ENCODE data around the gene PLXNB3. TPM values are rescaled to one million over a fixed set of nuclear protein-coding genes. Genes with fewer than 3 reads are reported as not detected.

Gene PLXNB3
- polyA plus RNA-seq, 1 donor from 2014 or later = 0.48 TPM

DNA sequence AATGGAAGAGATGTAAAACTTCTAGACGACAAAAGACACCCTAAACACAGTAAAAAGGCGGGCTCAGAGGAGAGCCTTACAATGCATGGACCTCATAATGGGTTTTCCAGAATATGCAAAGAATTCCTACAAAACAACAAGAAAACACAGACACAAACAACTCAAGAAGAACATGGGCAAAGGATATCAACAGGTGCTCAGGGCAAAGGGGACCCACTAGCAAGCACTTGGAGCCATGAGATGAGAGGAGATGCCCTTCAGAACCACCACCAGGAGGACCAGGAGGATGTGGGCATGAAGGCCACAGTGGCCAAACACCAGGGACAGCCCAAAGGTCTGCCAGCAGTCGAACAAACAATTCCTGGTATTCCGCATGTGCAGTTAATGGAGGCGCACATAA lies 49.1 kb downstream of the PLXNB3 start:
- Histone ChIP-seq H3K27ac (ENCODE audit: low read length) (peak overlapping the region; percentile 96), H3F3A (ENCODE audit: insufficient read depth, low read length, poor library complexity, severe bottlenecking) (no peaks in the 10 kb centered on the region), H3K27me3 (ENCODE audit: insufficient read depth, low read depth, low read length) (no peaks in the 10 kb centered on the region), H3K9ac (ENCODE audit: low read length) (peak overlapping the region; percentile 75), H3K4me2 (ENCODE audit: low read length) (no peak overlapping the region), H2AFZ (ENCODE audit: low read depth, low read length) (no peak overlapping the region), H3K79me2 (replicated peaks; ENCODE audit: insufficient read depth, low read length) (peaks cover 55% of the 10 kb centered on the region), H3K9me2 (ENCODE audit: insufficient read depth, low read length) (no peaks in the 10 kb centered on the region), H4K20me1 (ENCODE audit: insufficient read depth) (no peaks in the 10 kb centered on the region), H3K36me3 (ENCODE audit: insufficient read depth, low read length) (no peaks in the 10 kb centered on the region), H3K9me3 (ENCODE audit: low read length) (no peaks in the 10 kb centered on the region), H3K4me3 (ENCODE audit: low read length) (peak overlapping the region; percentile 59)
- TF ChIP-seq, protein P1, sequence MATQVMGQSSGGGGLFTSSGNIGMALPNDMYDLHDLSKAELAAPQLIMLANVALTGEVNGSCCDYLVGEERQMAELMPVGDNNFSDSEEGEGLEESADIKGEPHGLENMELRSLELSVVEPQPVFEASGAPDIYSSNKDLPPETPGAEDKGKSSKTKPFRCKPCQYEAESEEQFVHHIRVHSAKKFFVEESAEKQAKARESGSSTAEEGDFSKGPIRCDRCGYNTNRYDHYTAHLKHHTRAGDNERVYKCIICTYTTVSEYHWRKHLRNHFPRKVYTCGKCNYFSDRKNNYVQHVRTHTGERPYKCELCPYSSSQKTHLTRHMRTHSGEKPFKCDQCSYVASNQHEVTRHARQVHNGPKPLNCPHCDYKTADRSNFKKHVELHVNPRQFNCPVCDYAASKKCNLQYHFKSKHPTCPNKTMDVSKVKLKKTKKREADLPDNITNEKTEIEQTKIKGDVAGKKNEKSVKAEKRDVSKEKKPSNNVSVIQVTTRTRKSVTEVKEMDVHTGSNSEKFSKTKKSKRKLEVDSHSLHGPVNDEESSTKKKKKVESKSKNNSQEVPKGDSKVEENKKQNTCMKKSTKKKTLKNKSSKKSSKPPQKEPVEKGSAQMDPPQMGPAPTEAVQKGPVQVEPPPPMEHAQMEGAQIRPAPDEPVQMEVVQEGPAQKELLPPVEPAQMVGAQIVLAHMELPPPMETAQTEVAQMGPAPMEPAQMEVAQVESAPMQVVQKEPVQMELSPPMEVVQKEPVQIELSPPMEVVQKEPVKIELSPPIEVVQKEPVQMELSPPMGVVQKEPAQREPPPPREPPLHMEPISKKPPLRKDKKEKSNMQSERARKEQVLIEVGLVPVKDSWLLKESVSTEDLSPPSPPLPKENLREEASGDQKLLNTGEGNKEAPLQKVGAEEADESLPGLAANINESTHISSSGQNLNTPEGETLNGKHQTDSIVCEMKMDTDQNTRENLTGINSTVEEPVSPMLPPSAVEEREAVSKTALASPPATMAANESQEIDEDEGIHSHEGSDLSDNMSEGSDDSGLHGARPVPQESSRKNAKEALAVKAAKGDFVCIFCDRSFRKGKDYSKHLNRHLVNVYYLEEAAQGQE (IDR thresholded peaks at IDR 0.05; ENCODE audit: borderline replicate concordance) = no peak
- no peak for TF ChIP-seq TAF1 (IDR thresholded peaks at IDR 0.05; ENCODE audit: low read depth)
- TF ChIP-seq SMC3 (conservative IDR thresholded peaks at IDR 0.05; ENCODE audit: poor library complexity) = no peak
- TF ChIP-seq EZH2 (IDR thresholded peaks at IDR 0.05; ENCODE audit: borderline replicate concordance, insufficient read depth, low read length, poor library complexity, severe bottlenecking) = no peak
- TF ChIP-seq MXI1 (conservative IDR thresholded peaks at IDR 0.05; ENCODE audit: poor library complexity, severe bottlenecking) = no peak
- no peak for TF ChIP-seq RAD21 (conservative IDR thresholded peaks at IDR 0.05)
- TF ChIP-seq EP300 (conservative IDR thresholded peaks at IDR 0.05; ENCODE audit: poor library complexity, severe bottlenecking) = no peak
- no peak for TF ChIP-seq POLR2AphosphoS5 (IDR thresholded peaks at IDR 0.05)
- TF ChIP-seq, protein P2, sequence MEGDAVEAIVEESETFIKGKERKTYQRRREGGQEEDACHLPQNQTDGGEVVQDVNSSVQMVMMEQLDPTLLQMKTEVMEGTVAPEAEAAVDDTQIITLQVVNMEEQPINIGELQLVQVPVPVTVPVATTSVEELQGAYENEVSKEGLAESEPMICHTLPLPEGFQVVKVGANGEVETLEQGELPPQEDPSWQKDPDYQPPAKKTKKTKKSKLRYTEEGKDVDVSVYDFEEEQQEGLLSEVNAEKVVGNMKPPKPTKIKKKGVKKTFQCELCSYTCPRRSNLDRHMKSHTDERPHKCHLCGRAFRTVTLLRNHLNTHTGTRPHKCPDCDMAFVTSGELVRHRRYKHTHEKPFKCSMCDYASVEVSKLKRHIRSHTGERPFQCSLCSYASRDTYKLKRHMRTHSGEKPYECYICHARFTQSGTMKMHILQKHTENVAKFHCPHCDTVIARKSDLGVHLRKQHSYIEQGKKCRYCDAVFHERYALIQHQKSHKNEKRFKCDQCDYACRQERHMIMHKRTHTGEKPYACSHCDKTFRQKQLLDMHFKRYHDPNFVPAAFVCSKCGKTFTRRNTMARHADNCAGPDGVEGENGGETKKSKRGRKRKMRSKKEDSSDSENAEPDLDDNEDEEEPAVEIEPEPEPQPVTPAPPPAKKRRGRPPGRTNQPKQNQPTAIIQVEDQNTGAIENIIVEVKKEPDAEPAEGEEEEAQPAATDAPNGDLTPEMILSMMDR (IDR thresholded peaks at IDR 0.05; ENCODE audit: poor library complexity, severe bottlenecking) = no peak

GRCh38 chrX:153814591-153815315 lies 50.7 kb downstream of the PLXNB3 start:
- Histone ChIP-seq H3K36me3 (ENCODE audit: insufficient read depth, low read length) (no peaks in the 10 kb centered on the region), H3K27me3 (ENCODE audit: insufficient read depth, low read depth, low read length) (no peaks in the 10 kb centered on the region), H3K9me2 (ENCODE audit: insufficient read depth, low read length) (no peaks in the 10 kb centered on the region), H3K9me3 (ENCODE audit: low read length) (no peaks in the 10 kb centered on the region), H4K20me1 (ENCODE audit: insufficient read depth) (no peaks in the 10 kb centered on the region), H3K79me2 (replicated peaks; ENCODE audit: insufficient read depth, low read length) (peaks cover 62% of the 10 kb centered on the region), H2AFZ (ENCODE audit: low read depth, low read length) (no peak overlapping the region), H3K4me3 (ENCODE audit: low read length) (no peak overlapping the region), H3K9ac (ENCODE audit: low read length) (no peak overlapping the region), H3F3A (ENCODE audit: insufficient read depth, low read length, poor library complexity, severe bottlenecking) (no peaks in the 10 kb centered on the region), H3K27ac (ENCODE audit: low read length) (peak overlapping the region; percentile 16), H3K4me2 (ENCODE audit: low read length) (no peak overlapping the region)
- TF ChIP-seq, protein P1 (IDR thresholded peaks at IDR 0.05; ENCODE audit: borderline replicate concordance) = no peak
- TF ChIP-seq SMC3 (conservative IDR thresholded peaks at IDR 0.05; ENCODE audit: poor library complexity) = no peak
- no peak for TF ChIP-seq EP300 (conservative IDR thresholded peaks at IDR 0.05; ENCODE audit: poor library complexity, severe bottlenecking)
- no peak for TF ChIP-seq MXI1 (conservative IDR thresholded peaks at IDR 0.05; ENCODE audit: poor library complexity, severe bottlenecking)
- no peak for TF ChIP-seq EZH2 (IDR thresholded peaks at IDR 0.05; ENCODE audit: borderline replicate concordance, insufficient read depth, low read length, poor library complexity, severe bottlenecking)
- TF ChIP-seq RAD21 (conservative IDR thresholded peaks at IDR 0.05) = no peak
- TF ChIP-seq POLR2AphosphoS5 (IDR thresholded peaks at IDR 0.05) = no peak
- no peak for TF ChIP-seq TAF1 (IDR thresholded peaks at IDR 0.05; ENCODE audit: low read depth)
- TF ChIP-seq, protein P2 (IDR thresholded peaks at IDR 0.05; ENCODE audit: poor library complexity, severe bottlenecking) = no peak

Data from neural cell (in vitro differentiated cells).